A673 (cell line): Measurements from ENCODE around the gene EVA1B.

ENCODE experiments used
- CTCF ChIP-seq: fragments of 300-800, 200-600 bp; sonication (generic); conservative IDR thresholded peaks from 2 replicates; pipeline ENCODE4 v1.5.1; 2017; ENCODE audit warnings: low read depth, mild to moderate bottlenecking, antibody characterized with exemption, low read length, moderate library complexity, mixed read lengths
- EZH2 ChIP-seq: fragments of 200-600 bp; sonication (generic); IDR thresholded peaks from 2 replicates; pipeline ENCODE4 v1.6.1; 2017; ENCODE audit warnings: borderline replicate concordance, low read depth, mild to moderate bottlenecking, mixed read lengths, antibody characterized with exemption, low read length; ENCODE audit not compliant: poor library complexity, severe bottlenecking

GRCh38 chr1:36350659-36351226, 27.3 kb upstream of the EVA1B start:
- TF ChIP-seq CTCF (no peak), EZH2 (no peak)
